HEK293 (cell line): ENCODE results near the gene ATP6V1D.
"Not testable (repeated sequence)": the region's sequence is repeated elsewhere in the genome, so short reads cannot be mapped to it uniquely, and the experiment has no call there.

Experiments used
- CTCF ChIA-PET: fragments of 350-600 bp; formaldehyde crosslinking; extraction: SDS; loops from one replicate; lab custom pipeline; 2021; ENCODE audit warnings: antibody characterized with exemption; lab: Yijun Ruan, JAX
- POLR2A ChIA-PET: fragments of 300-600 bp; formaldehyde crosslinking; extraction: SDS; loops from one replicate; lab custom pipeline; 2020; ENCODE audit warnings: antibody characterized with exemption, inconsistent platforms; lab: Yijun Ruan, JAX
- H3K27ac ChIP-seq: fragments of 200-500 bp; sonication (Bioruptor generic); 2 replicates; pipeline ENCODE4 v1.5.1; 2014; ENCODE audit warnings: low read depth, low read length, control low read depth, inconsistent platforms; ENCODE audit errors: extremely low read depth
- H3K36me3 ChIP-seq, 2 experiments: fragments of 200-500 bp in 1 of 2; sonication (Bioruptor generic) in 1 of 2; 1 replicate in 1 of 2; 2 replicates in 1 of 2; pipeline ENCODE4 v1.5.1; 2014 to 2017; ENCODE audit warnings: inconsistent platforms in 2 of 2, low read length in 2 of 2; ENCODE audit not compliant: control insufficient read depth in 2 of 2, insufficient read depth in 1 of 2
- H3K4me1 ChIP-seq: fragments of 200-500 bp; sonication (Bioruptor generic); 2 replicates; pipeline ENCODE4 v1.5.1; 2014; ENCODE audit warnings: mild to moderate bottlenecking, low read length, inconsistent platforms; ENCODE audit not compliant: control insufficient read depth, insufficient read depth
- H3K4me3 ChIP-seq: 2 replicates; pipeline ENCODE4 v1.5.1; 2011; ENCODE audit warnings: low read depth, mild to moderate bottlenecking, control low read depth, low read length, moderate library complexity
- H3K9me3 ChIP-seq: fragments of 200-500 bp; sonication (Bioruptor generic); 2 replicates; pipeline ENCODE4 v1.5.1; 2014; ENCODE audit warnings: low read depth, low read length, inconsistent platforms; ENCODE audit not compliant: control insufficient read depth, insufficient read depth
- KLF9 ChIP-seq: fragments of 450-650 bp; formaldehyde crosslinking; IDR thresholded peaks from 2 replicates; pipeline ENCODE4 v1.5.1; 2016; ENCODE audit warnings: missing biosample characterization, missing genetic modification characterization, low read depth
- REST ChIP-seq: fragments of 450-650 bp; formaldehyde crosslinking; IDR thresholded peaks from 2 replicates; pipeline ENCODE4 v1.5.1; 2016; ENCODE audit warnings: missing biosample characterization, missing genetic modification characterization
- ZBTB11 ChIP-seq: fragments of 450-650 bp; formaldehyde crosslinking; conservative IDR thresholded peaks from 2 replicates; pipeline ENCODE4 v1.5.1; 2016; ENCODE audit warnings: low read depth, missing biosample characterization, missing genetic modification characterization
- ZBTB17 ChIP-seq: fragments of 450-650 bp; formaldehyde crosslinking; IDR thresholded peaks from 2 replicates; pipeline ENCODE4 v1.5.1; 2016; ENCODE audit warnings: missing biosample characterization, missing genetic modification characterization
- ZBTB21 ChIP-seq: fragments of 450-650 bp; formaldehyde crosslinking; IDR thresholded peaks from 2 replicates; pipeline ENCODE4 v1.5.1; 2017; ENCODE audit warnings: missing biosample characterization, missing genetic modification characterization
- ZBTB8A ChIP-seq: fragments of 450-650 bp; formaldehyde crosslinking; IDR thresholded peaks from 2 replicates; pipeline ENCODE4 v1.5.1; 2016; ENCODE audit warnings: missing biosample characterization, missing genetic modification characterization
- ZFP37 ChIP-seq: fragments of 450-650 bp; formaldehyde crosslinking; IDR thresholded peaks from 2 replicates; pipeline ENCODE4 v1.5.1; 2016; ENCODE audit warnings: missing biosample characterization, missing genetic modification characterization
- ZNF121 ChIP-seq: fragments of 450-650 bp; formaldehyde crosslinking; IDR thresholded peaks from 2 replicates; pipeline ENCODE4 v1.5.1; 2016; ENCODE audit warnings: missing biosample characterization, missing genetic modification characterization
- ZNF138 ChIP-seq: fragments of 450-650 bp; formaldehyde crosslinking; IDR thresholded peaks from 2 replicates; pipeline ENCODE4 v1.5.1; 2016; ENCODE audit warnings: missing biosample characterization, missing genetic modification characterization, borderline replicate concordance
- ZNF140 ChIP-seq: fragments of 450-650 bp; formaldehyde crosslinking; IDR thresholded peaks from 2 replicates; pipeline ENCODE4 v1.5.1; 2016; ENCODE audit warnings: missing biosample characterization, missing genetic modification characterization
- ZNF16 ChIP-seq: fragments of 450-650 bp; formaldehyde crosslinking; IDR thresholded peaks from 2 replicates; pipeline ENCODE4 v1.5.1; 2016; ENCODE audit warnings: low read depth, missing biosample characterization, missing genetic modification characterization
- ZNF184 ChIP-seq: fragments of 450-650 bp; IDR thresholded peaks from 2 replicates; pipeline ENCODE4 v1.5.1; 2018; ENCODE audit warnings: missing biosample characterization, mild to moderate bottlenecking, missing genetic modification characterization
- ZNF202 ChIP-seq: fragments of 450-650 bp; formaldehyde crosslinking; IDR thresholded peaks from 2 replicates; pipeline ENCODE4 v1.5.1; 2016; ENCODE audit warnings: missing biosample characterization, missing genetic modification characterization, borderline replicate concordance
- ZNF223 ChIP-seq: fragments of 450-650 bp; formaldehyde crosslinking; IDR thresholded peaks from 2 replicates; pipeline ENCODE4 v1.5.1; 2016; ENCODE audit warnings: missing biosample characterization, missing genetic modification characterization
- ZNF341 ChIP-seq: fragments of 450-650 bp; formaldehyde crosslinking; IDR thresholded peaks from 2 replicates; pipeline ENCODE4; 2016; ENCODE audit warnings: low read depth, missing biosample characterization, missing genetic modification characterization
- ZNF354C ChIP-seq: fragments of 450-650 bp; formaldehyde crosslinking; IDR thresholded peaks from 2 replicates; pipeline ENCODE4 v1.5.1; 2016; ENCODE audit warnings: missing biosample characterization, missing genetic modification characterization, low read depth, borderline replicate concordance
- ZNF366 ChIP-seq: fragments of 450-650 bp; formaldehyde crosslinking; conservative IDR thresholded peaks from 2 replicates; pipeline ENCODE4 v1.5.1; 2016; ENCODE audit warnings: missing biosample characterization, missing genetic modification characterization
- ZNF426 ChIP-seq: fragments of 450-650 bp; formaldehyde crosslinking; IDR thresholded peaks from 2 replicates; pipeline ENCODE4 v1.5.1; 2017; ENCODE audit warnings: missing biosample characterization, missing genetic modification characterization, mild to moderate bottlenecking, inconsistent platforms, moderate library complexity
- ZNF510 ChIP-seq: fragments of 450-650 bp; formaldehyde crosslinking; IDR thresholded peaks from 2 replicates; pipeline ENCODE4 v1.5.1; 2018; ENCODE audit warnings: mild to moderate bottlenecking, missing genetic modification characterization, missing biosample characterization; ENCODE audit not compliant: insufficient replicate concordance
- ZNF529 ChIP-seq: fragments of 450-650 bp; formaldehyde crosslinking; IDR thresholded peaks from 2 replicates; pipeline ENCODE4 v1.5.1; 2017; ENCODE audit warnings: missing genetic modification characterization, missing biosample characterization; ENCODE audit not compliant: insufficient replicate concordance
- ZNF555 ChIP-seq: fragments of 450-650 bp; formaldehyde crosslinking; conservative IDR thresholded peaks from 2 replicates; pipeline ENCODE4 v1.5.1; 2017; ENCODE audit warnings: missing biosample characterization, mild to moderate bottlenecking, missing genetic modification characterization, inconsistent platforms
- ZNF558 ChIP-seq: fragments of 450-650 bp; formaldehyde crosslinking; IDR thresholded peaks from 2 replicates; pipeline ENCODE4 v1.5.1; 2016; ENCODE audit warnings: missing biosample characterization, missing genetic modification characterization
- ZNF560 ChIP-seq: fragments of 450-650 bp; formaldehyde crosslinking; IDR thresholded peaks from 2 replicates; pipeline ENCODE4 v1.5.1; 2017; ENCODE audit warnings: missing biosample characterization, missing genetic modification characterization, borderline replicate concordance
- ZNF623 ChIP-seq: fragments of 450-650 bp; formaldehyde crosslinking; IDR thresholded peaks from 2 replicates; pipeline ENCODE4 v1.5.1; 2016; ENCODE audit warnings: missing biosample characterization, missing genetic modification characterization
- ZNF639 ChIP-seq: fragments of 450-650 bp; formaldehyde crosslinking; IDR thresholded peaks from 2 replicates; pipeline ENCODE4 v1.5.1; 2016; ENCODE audit warnings: missing biosample characterization, missing genetic modification characterization
- ZNF664 ChIP-seq: fragments of 450-650 bp; formaldehyde crosslinking; IDR thresholded peaks from 2 replicates; pipeline ENCODE4 v1.5.1; 2016; ENCODE audit warnings: missing biosample characterization, missing genetic modification characterization
- ZNF785 ChIP-seq: fragments of 450-650 bp; formaldehyde crosslinking; IDR thresholded peaks from 2 replicates; pipeline ENCODE4 v1.5.1; 2016; ENCODE audit warnings: missing biosample characterization, missing genetic modification characterization
- ZXDB ChIP-seq: fragments of 450-650 bp; formaldehyde crosslinking; IDR thresholded peaks from 2 replicates; pipeline ENCODE4 v1.5.1; 2016; ENCODE audit warnings: missing biosample characterization, missing genetic modification characterization

ATP6V1D gene

GRCh38 chr14:67331368-67332125 lies 28.1 kb downstream of the ATP6V1D start (continued):
- TF ChIP-seq ZNF664 (tag by site-specific recombination) (no peak), ZNF341 (tag by site-specific recombination) (no peak), ZNF184 (tag by site-specific recombination) (no peak), KLF9 (tag by site-specific recombination) (no peak), ZBTB17 (tag by site-specific recombination) (no peak), ZNF785 (tag by site-specific recombination) (no peak), ZNF16 (tag by site-specific recombination) (no peak), ZNF202 (no peak)

- H3K9me3 ChIP-seq, CTCF ChIA-PET, POLR2A ChIA-PET, H3K4me3 ChIP-seq, H3K27ac ChIP-seq, H3K4me1 ChIP-seq: not testable (repeated sequence)
- peaks cover 24 to 45% of the 10 kb centered on the region in 2 experiments for H3K36me3 ChIP-seq
- TF ChIP-seq ZNF560 (peak; percentile 57; the same call in 1 of the 2 replicates), ZNF555 (tag by site-specific recombination) (peak; percentile 80), ZNF121 (tag by site-specific recombination) (0 out of 2 replicates have a peak, but pooled peaks have one; percentile 22), ZBTB8A (tag by site-specific recombination) (peak; percentile 60), ZNF223 (0 out of 2 replicates have a peak, but pooled peaks have one; percentile 47), ZNF426 (tag by site-specific recombination) (peak; percentile 92), ZBTB11 (tag by site-specific recombination) (peak; percentile 75), ZNF354C (0 out of 2 replicates have a peak, but pooled peaks have one; percentile 57), ZXDB (tag by site-specific recombination) (peak; percentile 46; the same call in 1 of the 2 replicates), ZNF558 (peak; percentile 53; the same call in 1 of the 2 replicates), ZNF623 (peak; percentile 85), ZNF138 (peak; percentile 62; the same call in 1 of the 2 replicates), ZNF510 (tag by site-specific recombination) (peak; percentile 74), ZNF529 (peak; percentile 35), ZNF639 (0 out of 2 replicates have a peak, but pooled peaks have one; percentile 27), ZBTB21 (tag by site-specific recombination) (0 out of 2 replicates have a peak, but pooled peaks have one; percentile 48), ZFP37 (tag by site-specific recombination) (0 out of 2 replicates have a peak, but pooled peaks have one; percentile 61), ZNF366 (tag by site-specific recombination) (0 out of 2 replicates have a peak, but pooled peaks have one; percentile 27), ZNF140 (tag by site-specific recombination) (peak; percentile 76), REST (tag by site-specific recombination) (peak; percentile 67), ZNF664 (tag by site-specific recombination) (peak; percentile 54; the same call in 1 of the 2 replicates)
Observed at GRCh38 chr14:67329666-67330065, 29.9 kb downstream of the ATP6V1D start.
